Esophagus (tissue), 2 donors: ENCODE data around the gene FAT3. TPM values are rescaled to one million over a fixed set of nuclear protein-coding genes. Genes with fewer than 3 reads are reported as not detected.

Source experiments
- H3K27ac ChIP-seq, 2 donors: one replicate each; pipeline ENCODE4 v1.5.1; 2013; ENCODE audit warnings: low read depth in 2 of 2, mild to moderate bottlenecking in 2 of 2, inconsistent platforms in 1 of 2, low read length in 1 of 2, moderate library complexity in 1 of 2
- H3K27me3 ChIP-seq, 2 donors: one replicate each; pipeline ENCODE4 v1.6.1; 2013; ENCODE audit warnings: low read length in 2 of 2, control low read depth in 1 of 2, mild to moderate bottlenecking in 1 of 2; ENCODE audit not compliant: insufficient read depth in 2 of 2, control insufficient read depth in 1 of 2
- H3K36me3 ChIP-seq, 2 donors: one replicate each; pipeline ENCODE4 v1.6.1; 2013; ENCODE audit warnings: low read length in 1 of 2; ENCODE audit not compliant: control insufficient read depth in 2 of 2, insufficient read depth in 2 of 2
- H3K4me1 ChIP-seq, 2 donors: one replicate each; pipeline ENCODE4 v1.6.1; 2013; ENCODE audit warnings: low read length in 1 of 2; ENCODE audit not compliant: control insufficient read depth in 2 of 2, insufficient read depth in 2 of 2
- H3K4me3 ChIP-seq, 2 donors: one replicate each; pipeline ENCODE4 v1.5.1; 2013; ENCODE audit warnings: low read length in 2 of 2, mild to moderate bottlenecking in 2 of 2, low read depth in 1 of 2, moderate library complexity in 1 of 2
- H3K9me3 ChIP-seq, 2 donors: one replicate each; pipeline ENCODE4 v1.6.1; 2013; ENCODE audit warnings: mild to moderate bottlenecking in 2 of 2, low read depth in 1 of 2, low read length in 1 of 2, moderate library complexity in 1 of 2; ENCODE audit not compliant: control insufficient read depth in 2 of 2, insufficient read depth in 1 of 2
- WGBS, 2 donors: extraction: QIAGEN DNeasy Blood & Tissue Kit; methylation state at CpG; one replicate each; pipeline ENCODE4 v1.1.7; 2013; 5-methylcytosine and 5-hydroxymethylcytosine counted together
- polyA plus RNA-seq, 2 donors: library from polyadenylated mRNA; stranded (reverse); fragments of 200-250 nt; gene quantifications; one replicate each; pipeline ENCODE4 v1.2.3, GENCODE V29; 2013
- donor health status: healthy with polysubstance abuse.
- donor health status: Bipolar disorder and iron deficiency.

FAT3 gene
- polyA plus RNA-seq, 2 donors = 0.06 to 0.11 TPM

GRCh38 chr11:92226331-92227229 is 2.0 kb downstream of the FAT3 start:
- peak overlapping the region in 1 of 2 donors; percentile 41 for H3K4me3 ChIP-seq

GRCh38 chr11:92227230-92227814 is 2.7 kb downstream of the FAT3 start:
- Histone ChIP-seq H3K4me3 (peak overlapping the region in 1 of 2 donors; percentile 41), H3K27me3 (peaks cover 0 to 16% of the 10 kb centered on the region in 2 donors), H3K36me3 (no peaks in the 10 kb centered on the region), H3K4me1 (peaks cover 3 to 13% of the 10 kb centered on the region in 2 donors), H3K9me3 (no peaks in the 10 kb centered on the region), H3K27ac (no peak overlapping the region)
- 8 to 12% methylated on average over 13 of the region's 13 CpGs for WGBS, 2 donors

More at GRCh38 chr11:92226331-92227229, 2.0 kb downstream of the FAT3 start:
- H3K27me3 ChIP-seq = peaks cover 0 to 16% of the 10 kb centered on the region in 2 donors
- WGBS, 2 donors = 2 to 4% methylated on average over 54 to 65 of the region's 65 CpGs
- H3K27ac ChIP-seq = no peak overlapping the region
- H3K9me3 ChIP-seq = no peaks in the 10 kb centered on the region
- H3K4me1 ChIP-seq = peaks cover 3 to 13% of the 10 kb centered on the region in 2 donors
- H3K36me3 ChIP-seq = no peaks in the 10 kb centered on the region

- H3K27me3 ChIP-seq = peaks cover 0 to 16% of the 10 kb centered on the region in 2 donors
- H3K4me1 ChIP-seq = peaks cover 3 to 13% of the 10 kb centered on the region in 2 donors
- WGBS, 2 donors = 65 to 70% methylated on average over 6 of the region's 6 CpGs
Measured at GRCh38 chr11:92227959-92228935, 3.6 kb downstream of the FAT3 start.

GRCh38 chr11:92236856-92237255 is 12.2 kb downstream of the FAT3 start:
- 76 to 77% methylated on average over 1 of the region's 1 CpG for WGBS, 2 donors
- H3K27ac ChIP-seq = no peak overlapping the region

More at GRCh38 chr11:92227959-92228935, 3.6 kb downstream of the FAT3 start:
- H3K4me3 ChIP-seq = no peak overlapping the region
- no peaks in the 10 kb centered on the region for H3K36me3 ChIP-seq
- no peaks in the 10 kb centered on the region for H3K9me3 ChIP-seq
- H3K27ac ChIP-seq = no peak overlapping the region

GRCh38 chr11:92240916-92241315 is 16.3 kb downstream of the FAT3 start:
- no peaks in the 10 kb centered on the region for H3K27me3 ChIP-seq
- no peaks in the 10 kb centered on the region for H3K36me3 ChIP-seq
- no peak overlapping the region for H3K4me3 ChIP-seq
- WGBS, 2 donors = 8 to 13% methylated on average over 1 of the region's 1 CpG
- no peaks in the 10 kb centered on the region for H3K9me3 ChIP-seq
- H3K27ac ChIP-seq = no peak overlapping the region
- H3K4me1 ChIP-seq = no peaks in the 10 kb centered on the region

More at GRCh38 chr11:92236856-92237255, 12.2 kb downstream of the FAT3 start:
- H3K9me3 ChIP-seq = no peaks in the 10 kb centered on the region
- no peak overlapping the region for H3K4me3 ChIP-seq
- no peaks in the 10 kb centered on the region for H3K36me3 ChIP-seq
- no peaks in the 10 kb centered on the region for H3K27me3 ChIP-seq
- no peaks in the 10 kb centered on the region for H3K4me1 ChIP-seq

GRCh38 chr11:92245700-92246271 is 21.2 kb downstream of the FAT3 start:
- Histone ChIP-seq H3K27ac (no peak overlapping the region), H3K36me3 (no peaks in the 10 kb centered on the region), H3K9me3 (no peaks in the 10 kb centered on the region), H3K27me3 (no peaks in the 10 kb centered on the region), H3K4me1 (no peaks in the 10 kb centered on the region), H3K4me3 (no peak overlapping the region)
- WGBS, 2 donors = 84 to 87% methylated on average over 5 of the region's 5 CpGs

GRCh38 chr11:92246630-92247029 is 22.0 kb downstream of the FAT3 start:
- H3K9me3 ChIP-seq = no peaks in the 10 kb centered on the region
- H3K27ac ChIP-seq = no peak overlapping the region

GRCh38 chr11:92249156-92249753 is 24.6 kb downstream of the FAT3 start:
- no peaks in the 10 kb centered on the region for H3K4me1 ChIP-seq
- H3K27me3 ChIP-seq = no peaks in the 10 kb centered on the region
- no peak overlapping the region for H3K27ac ChIP-seq
- no peaks in the 10 kb centered on the region for H3K9me3 ChIP-seq
- WGBS, 2 donors = 52 to 53% methylated on average over 7 of the region's 7 CpGs
- no peak overlapping the region for H3K4me3 ChIP-seq
- H3K36me3 ChIP-seq = no peaks in the 10 kb centered on the region

More at GRCh38 chr11:92246630-92247029, 22.0 kb downstream of the FAT3 start:
- Histone ChIP-seq H3K36me3 (no peaks in the 10 kb centered on the region), H3K27me3 (no peaks in the 10 kb centered on the region), H3K4me1 (no peaks in the 10 kb centered on the region), H3K4me3 (no peak overlapping the region)
